Esophagus muscularis mucosa (tissue), 3 donors: ENCODE results near the gene TNK1.
A peak's percentile ranks its signal among the peaks of the same experiment; 100 is the strongest.

Experiments used
- CTCF ChIP-seq, 3 experiments: fragments of 200-600 bp in 2 of 3; fragments of 450-650 bp in 1 of 3; sonication (generic) in 2 of 3; IDR thresholded peaks; one replicate each; pipeline ENCODE4 v1.5.1; 2017 to 2019; ENCODE audit warnings: antibody characterized with exemption in 3 of 3, mild to moderate bottlenecking in 2 of 3, moderate library complexity in 1 of 3
- POLR2A ChIP-seq: fragments of 450-650 bp; IDR thresholded peaks from one replicate; pipeline ENCODE4 v1.6.1; 2017; ENCODE audit warnings: antibody characterized with exemption, moderate library complexity, mild to moderate bottlenecking, low read depth

GRCh38 chr17:7351665-7352502 lies 29.0 kb upstream of the TNK1 start, which contains the start of gene KCTD11:
- TF ChIP-seq CTCF (IDR thresholded peaks at IDR 0.05): peak; percentile 47 to 74 (median 61)
- TF ChIP-seq POLR2A: peak; percentile 22
